ENCODE measurements around the gene PPP6R3. TPM values are rescaled to one million over a fixed set of nuclear protein-coding genes. Genes with fewer than 3 reads are reported as not detected.
"Not testable (repeated sequence)": the region's sequence is repeated elsewhere in the genome, so short reads cannot be mapped to it uniquely, and the experiment has no call there.

PPP6R3 gene
- total RNA-seq, 2 experiments from 2014 or later: 95.4 to 103 TPM

GRCh38 chr11:68430801-68431200, 29.8 kb upstream of the PPP6R3 start:
- CTCF ChIA-PET: interaction anchor here (0.7 to 1.2 kb wide), 2 partner anchors 173 to 1486 kb away, joined by 3 to 4 read pairs; no protein-coding TSS in a partner anchor
- Mint-ChIP-seq H3K27ac (no peak overlapping the region), H3K4me1 (ENCODE audit: low read depth) (no peaks in the 10 kb centered on the region), H3K9me3 (peaks cover 19% of the 10 kb centered on the region), H3K4me3 (no peak overlapping the region), H3K36me3 (ENCODE audit: low read depth) (peaks cover 25% of the 10 kb centered on the region), H3K27me3 (no peaks in the 10 kb centered on the region)
- no peak for TF ChIP-seq CTCF (IDR thresholded peaks at IDR 0.05)
- DNase-seq: no peak
- intact Hi-C loops (cut with micrococcal nuclease): no loop called here
- no peak for ATAC-seq
- POLR2A ChIA-PET: no interaction called here

GRCh38 chr11:68431984-68432645, 28.4 kb upstream of the PPP6R3 start:
- POLR2A ChIA-PET: no interaction called here
- no peaks in the 10 kb centered on the region for H3K4me1 Mint-ChIP-seq (ENCODE audit: low read depth)
- intact Hi-C loops (cut with micrococcal nuclease): no loop called here
- no peak for DNase-seq
- CTCF ChIA-PET: interaction anchor here (1.2 kb wide), 1 partner anchor 175 kb away, joined by 3 read pairs; no protein-coding TSS in a partner anchor
- H3K4me3 Mint-ChIP-seq: no peak overlapping the region
- no peak overlapping the region for H3K27ac Mint-ChIP-seq
- H3K27me3 Mint-ChIP-seq: no peaks in the 10 kb centered on the region
- no peak for ATAC-seq
- peaks cover 19% of the 10 kb centered on the region for H3K9me3 Mint-ChIP-seq
- peaks cover 23% of the 10 kb centered on the region for H3K36me3 Mint-ChIP-seq (ENCODE audit: low read depth)
- no peak for TF ChIP-seq CTCF (IDR thresholded peaks at IDR 0.05)

- Mint-ChIP-seq H3K27me3 (no peaks in the 10 kb centered on the region), H3K4me3 (no peak overlapping the region), H3K27ac (no peak overlapping the region), H3K36me3 (ENCODE audit: low read depth) (peaks cover 25% of the 10 kb centered on the region), H3K9me3 (peaks cover 19% of the 10 kb centered on the region), H3K4me1 (ENCODE audit: low read depth) (peaks cover 4% of the 10 kb centered on the region)
- ATAC-seq: no peak
- ChIA-PET CTCF (no interaction called here), POLR2A (no interaction called here)
- intact Hi-C loops (cut with micrococcal nuclease): no loop called here
- no peak for TF ChIP-seq CTCF (IDR thresholded peaks at IDR 0.05)
- no peak for DNase-seq
Measured at GRCh38 chr11:68432874-68433273, 27.7 kb upstream of the PPP6R3 start.

- Mint-ChIP-seq H3K36me3 (ENCODE audit: low read depth) (peaks cover 21% of the 10 kb centered on the region), H3K4me1 (ENCODE audit: low read depth) (peaks cover 4% of the 10 kb centered on the region), H3K27ac (no peak overlapping the region), H3K27me3 (no peaks in the 10 kb centered on the region), H3K9me3 (peaks cover 16% of the 10 kb centered on the region), H3K4me3 (no peak overlapping the region)
- ATAC-seq (no peak), DNase-seq (no peak)
- CTCF ChIA-PET: no interaction called here
- TF ChIP-seq CTCF (IDR thresholded peaks at IDR 0.05): no peak
- POLR2A ChIA-PET: no interaction called here
- intact Hi-C loops (cut with micrococcal nuclease): no loop called here
Measured at GRCh38 chr11:68433541-68433940, 27.0 kb upstream of the PPP6R3 start.

GRCh38 chr11:68434159-68434558, 26.4 kb upstream of the PPP6R3 start:
- H3K4me3 Mint-ChIP-seq; H3K27me3 Mint-ChIP-seq; H3K4me1 Mint-ChIP-seq (ENCODE audit: low read depth); POLR2A ChIA-PET; H3K27ac Mint-ChIP-seq; ATAC-seq; DNase-seq; intact Hi-C loops (cut with micrococcal nuclease); CTCF ChIA-PET: not testable (repeated sequence)
- Mint-ChIP-seq H3K9me3 (peaks cover 13% of the 10 kb centered on the region), H3K36me3 (ENCODE audit: low read depth) (peaks cover 17% of the 10 kb centered on the region)

Data from activated CD8-positive, alpha-beta T cell treated with anti-CD3 and anti-CD28 coated beads for 36 hours (primary cell).